Breast epithelium (tissue), 3 donors: ENCODE results near the gene ATP6V1F.

ENCODE experiments used
- POLR2AphosphoS5 ChIP-seq, 3 donors: sonication (generic); formaldehyde crosslinking; IDR thresholded peaks; one replicate each; pipeline ENCODE4 v1.6.1; 2017; ENCODE audit warnings: antibody characterized with exemption in 3 of 3
- TF ChIP-seq, protein P1 (sequence below), 3 donors: fragments of 450-650 bp; IDR thresholded peaks; one replicate each; pipeline ENCODE4 v1.5.1; 2016 to 2017; ENCODE audit warnings: antibody characterized with exemption in 3 of 3, mild to moderate bottlenecking in 3 of 3, moderate library complexity in 3 of 3

DNA sequence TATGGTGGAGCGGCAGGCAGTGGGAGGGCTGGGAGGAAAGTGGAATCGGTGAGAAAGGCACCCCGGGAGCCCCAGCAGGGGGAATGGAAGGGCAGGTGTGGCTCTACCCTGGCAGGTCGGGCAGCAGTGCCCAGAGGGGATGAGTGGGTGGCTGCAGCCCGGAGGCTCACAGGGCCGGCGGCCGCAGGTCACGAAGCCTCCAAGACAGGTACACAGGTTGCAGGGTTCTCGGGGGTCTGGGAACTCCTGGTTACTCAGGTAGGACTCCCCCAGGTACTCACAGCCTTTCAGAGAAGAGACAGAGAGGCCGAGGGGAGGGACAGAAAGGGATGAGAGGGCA lies 26.1 kb downstream of the ATP6V1F start:
- TF ChIP-seq, protein P1, sequence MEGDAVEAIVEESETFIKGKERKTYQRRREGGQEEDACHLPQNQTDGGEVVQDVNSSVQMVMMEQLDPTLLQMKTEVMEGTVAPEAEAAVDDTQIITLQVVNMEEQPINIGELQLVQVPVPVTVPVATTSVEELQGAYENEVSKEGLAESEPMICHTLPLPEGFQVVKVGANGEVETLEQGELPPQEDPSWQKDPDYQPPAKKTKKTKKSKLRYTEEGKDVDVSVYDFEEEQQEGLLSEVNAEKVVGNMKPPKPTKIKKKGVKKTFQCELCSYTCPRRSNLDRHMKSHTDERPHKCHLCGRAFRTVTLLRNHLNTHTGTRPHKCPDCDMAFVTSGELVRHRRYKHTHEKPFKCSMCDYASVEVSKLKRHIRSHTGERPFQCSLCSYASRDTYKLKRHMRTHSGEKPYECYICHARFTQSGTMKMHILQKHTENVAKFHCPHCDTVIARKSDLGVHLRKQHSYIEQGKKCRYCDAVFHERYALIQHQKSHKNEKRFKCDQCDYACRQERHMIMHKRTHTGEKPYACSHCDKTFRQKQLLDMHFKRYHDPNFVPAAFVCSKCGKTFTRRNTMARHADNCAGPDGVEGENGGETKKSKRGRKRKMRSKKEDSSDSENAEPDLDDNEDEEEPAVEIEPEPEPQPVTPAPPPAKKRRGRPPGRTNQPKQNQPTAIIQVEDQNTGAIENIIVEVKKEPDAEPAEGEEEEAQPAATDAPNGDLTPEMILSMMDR (IDR thresholded peaks at IDR 0.05), result no peak
- no peak for TF ChIP-seq POLR2AphosphoS5 (IDR thresholded peaks at IDR 0.05)
